NT2/D1 (cell line): Measurements from ENCODE around the gene ABLIM2.

ENCODE experiments used
- SUZ12 ChIP-seq: IDR thresholded peaks from 2 replicates; pipeline ENCODE4 v1.6.1; 2011; ENCODE audit not compliant: insufficient read length, insufficient read depth; ENCODE audit errors: extremely low read depth
- YY1 ChIP-seq: IDR thresholded peaks from 2 replicates; pipeline ENCODE4 v1.6.1; 2011; ENCODE audit not compliant: insufficient read length, insufficient read depth
- ZNF274 ChIP-seq: IDR thresholded peaks from 2 replicates; pipeline ENCODE4 v1.6.1; 2011; ENCODE audit warnings: mild to moderate bottlenecking, low read depth, low read length

- TF ChIP-seq SUZ12 (no peak), YY1 (no peak), ZNF274 (no peak)
These were observed 8.2 kb downstream of the ABLIM2 start for GRCh38 chr4:8150152-8151090.
